WI38 (cell line): Measurements from ENCODE around the gene RPH3AL.

Experiments
- H3K4me3 ChIP-seq: 2 replicates; pipeline ENCODE4 v1.5.1; 2011; ENCODE audit warnings: low read depth, mild to moderate bottlenecking, control low read depth, low read length
- CTCF ChIP-seq: IDR thresholded peaks from 2 replicates; pipeline ENCODE4 v1.5.1; 2012; ENCODE audit warnings: low read depth, mild to moderate bottlenecking, control low read depth, low read length

The RPH3AL gene

GRCh38 chr17:193841-194806 lies 158.5 kb downstream of the RPH3AL start:
- H3K4me3 ChIP-seq, result no peak overlapping the region
- no peak for TF ChIP-seq CTCF

- no peak for TF ChIP-seq CTCF
- H3K4me3 ChIP-seq, result no peak overlapping the region
Observed at GRCh38 chr17:193426-193810, 159.2 kb downstream of the RPH3AL start.

GRCh38 chr17:192666-193425 lies 159.8 kb downstream of the RPH3AL start:
- H3K4me3 ChIP-seq, result no peak overlapping the region
- TF ChIP-seq CTCF, result no peak

- TF ChIP-seq CTCF, result no peak
- no peak overlapping the region for H3K4me3 ChIP-seq
Observed at GRCh38 chr17:189444-189843, 163.2 kb downstream of the RPH3AL start.

- no peak for TF ChIP-seq CTCF
- no peak overlapping the region for H3K4me3 ChIP-seq
Observed at GRCh38 chr17:187130-187529, 165.5 kb downstream of the RPH3AL start.

- H3K4me3 ChIP-seq, result no peak overlapping the region
- TF ChIP-seq CTCF, result no peak
Observed at GRCh38 chr17:185445-186138, 167.0 kb downstream of the RPH3AL start.
